Activated CD4-positive, alpha-beta T cell treated with anti-CD3 and anti-CD28 coated beads, Interleukin-2, Interleukin-4, amounts not matched to agents 100 ng/mL and 50 ng/mL, durations not matched to agents 16 hours and 8 hours (primary cell): Measurements from ENCODE around the gene IMPG2.

Experiments
- DNase-seq: peaks from one replicate; pipeline ENCODE4 v3.0.0-alpha.2; 2020; ENCODE audit warnings: low spot score

IMPG2 gene

GRCh38 chr3:101240719-101241399 is 79.5 kb downstream of the IMPG2 start:
- DNase-seq, result no peak

GRCh38 chr3:101235048-101235447 is 85.3 kb downstream of the IMPG2 start:
- no peak for DNase-seq

- no peak for DNase-seq
Observed at GRCh38 chr3:101230618-101231017, 89.8 kb downstream of the IMPG2 start.

GRCh38 chr3:101229681-101230080 is 90.7 kb downstream of the IMPG2 start:
- no peak for DNase-seq

- DNase-seq, result no peak
Observed at GRCh38 chr3:101228441-101228840, 91.9 kb downstream of the IMPG2 start.

GRCh38 chr3:101224739-101225138 is 95.6 kb downstream of the IMPG2 start:
- DNase-seq, result no peak

- DNase-seq, result no peak
Observed at GRCh38 chr3:101223016-101223415, 97.4 kb downstream of the IMPG2 start.

- DNase-seq, result peak; percentile 2
Observed at GRCh38 chr3:101219842-101220560, 100.4 kb downstream of the IMPG2 start.

GRCh38 chr3:101217472-101218245 is 102.7 kb downstream of the IMPG2 start:
- DNase-seq, result no peak

- no peak for DNase-seq
Observed at GRCh38 chr3:101216710-101217465, 103.5 kb downstream of the IMPG2 start.

- DNase-seq, result no peak
Observed at GRCh38 chr3:101212730-101213129, 107.6 kb downstream of the IMPG2 start.

- no peak for DNase-seq
Observed at GRCh38 chr3:101204246-101204645, 116.1 kb downstream of the IMPG2 start.

- DNase-seq, result no peak
Observed at GRCh38 chr3:101203411-101203810, 117.0 kb downstream of the IMPG2 start.

GRCh38 chr3:101202640-101203039 is 117.7 kb downstream of the IMPG2 start:
- DNase-seq, result no peak

GRCh38 chr3:101200461-101200860 is 119.9 kb downstream of the IMPG2 start:
- DNase-seq, result no peak

- peak; percentile 27 for DNase-seq
Observed at GRCh38 chr3:101195951-101196713, 124.2 kb downstream of the IMPG2 start.

- DNase-seq, result no peak
Observed at GRCh38 chr3:101194392-101194791, 126.0 kb downstream of the IMPG2 start.

- no peak for DNase-seq
Observed at GRCh38 chr3:101193957-101194356, 126.4 kb downstream of the IMPG2 start.

GRCh38 chr3:101189796-101190195 is 130.6 kb downstream of the IMPG2 start:
- no peak for DNase-seq

- no peak for DNase-seq
Observed at GRCh38 chr3:101189176-101189575, 131.2 kb downstream of the IMPG2 start.

- DNase-seq, result no peak
Observed at GRCh38 chr3:101185341-101185740, 135.0 kb downstream of the IMPG2 start.
